Stimulated activated CD4-positive, alpha-beta T cell treated with anti-CD3 and anti-CD28 coated beads, TNF-alpha, amount 100 ng/mL, for 1 hour (primary cell): ENCODE measurements around the gene MLX.

ENCODE experiments used
- DNase-seq, 3 donors: peaks; one replicate each; pipeline ENCODE4 v3.0.0-alpha.2; 2020; ENCODE audit warnings: low read depth in 3 of 3, low spot score in 1 of 3

Gene MLX

DNA sequence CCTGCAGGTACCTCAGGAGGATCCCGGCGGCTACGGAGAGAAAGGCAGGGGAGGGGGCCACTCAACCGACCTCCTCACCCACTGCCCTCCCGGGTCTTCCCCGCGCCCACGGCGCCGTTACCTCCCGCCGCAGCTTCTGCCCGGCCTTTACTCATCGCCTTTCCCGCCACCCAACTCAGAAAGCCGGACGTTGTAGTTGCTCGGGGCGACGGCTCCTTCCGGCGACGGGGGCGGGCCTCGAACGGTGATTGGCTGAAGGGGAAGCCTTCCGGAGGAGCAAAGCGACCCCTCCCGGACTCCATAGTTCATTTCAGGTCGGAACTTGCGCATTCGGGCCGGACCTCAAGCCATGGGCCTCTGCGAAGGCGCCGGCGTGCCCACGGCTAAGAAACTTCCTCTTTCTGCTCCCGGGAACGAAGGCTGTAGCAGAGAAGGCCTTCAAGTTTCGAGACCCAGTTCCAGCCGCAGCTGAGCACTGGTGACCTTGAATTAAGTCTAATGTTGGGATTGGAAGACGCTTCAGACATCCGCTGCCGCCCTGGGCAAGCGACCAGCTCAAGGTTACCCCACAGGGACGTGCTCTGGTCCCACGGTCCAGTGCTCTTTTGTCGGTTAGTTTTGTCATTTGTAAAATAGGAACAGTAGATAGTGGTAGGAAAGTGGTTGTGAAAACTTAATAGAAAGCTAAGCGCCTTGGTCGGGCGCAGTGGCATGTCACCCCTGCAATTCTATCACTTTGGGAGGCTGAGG lies 10.8 kb downstream of the MLX start, which contains the start of gene PSMC3IP:
Gene PSMC3IP, minus strand, starts transcription at position 198 of the 750 bp plus-strand sequence. Its CDS starts 43 bp downstream, at position 155.
- DNase-seq: peak; percentile 78 to 86 (median 80)

DNA sequence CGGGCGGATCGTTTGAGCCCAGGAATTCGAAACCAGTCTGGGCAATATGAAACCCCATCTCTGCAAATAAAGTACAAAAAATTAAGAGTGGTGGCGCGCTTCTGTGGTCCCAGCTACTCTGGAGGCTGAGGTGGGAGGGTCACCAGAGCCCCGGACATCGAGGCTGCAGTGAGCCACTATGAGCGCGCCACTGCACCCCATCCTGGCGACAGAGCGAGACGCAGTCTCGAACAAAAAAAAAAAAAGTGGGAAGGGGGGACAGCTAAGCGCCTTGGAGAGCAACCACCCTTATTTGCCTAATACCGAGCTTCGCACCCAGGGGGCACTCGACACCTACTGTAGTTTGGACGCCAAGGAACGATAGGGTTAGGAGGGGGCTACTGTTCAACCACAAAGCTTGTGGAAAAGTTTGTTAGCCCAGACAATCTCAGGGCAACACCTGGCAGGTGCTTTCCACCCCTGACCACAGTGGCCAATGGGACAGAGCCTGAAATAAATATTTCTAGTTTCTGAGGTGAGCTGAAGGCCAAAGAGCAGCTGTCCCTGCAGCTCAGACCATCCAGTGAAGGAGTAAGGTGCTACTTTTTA lies 11.5 kb downstream of the MLX start:
- peak in 1 of 3 donors; percentile 65 for DNase-seq

- no peak for DNase-seq
Observed at GRCh38 chr17:42579794-42580551, 13.1 kb downstream of the MLX start.

DNA sequence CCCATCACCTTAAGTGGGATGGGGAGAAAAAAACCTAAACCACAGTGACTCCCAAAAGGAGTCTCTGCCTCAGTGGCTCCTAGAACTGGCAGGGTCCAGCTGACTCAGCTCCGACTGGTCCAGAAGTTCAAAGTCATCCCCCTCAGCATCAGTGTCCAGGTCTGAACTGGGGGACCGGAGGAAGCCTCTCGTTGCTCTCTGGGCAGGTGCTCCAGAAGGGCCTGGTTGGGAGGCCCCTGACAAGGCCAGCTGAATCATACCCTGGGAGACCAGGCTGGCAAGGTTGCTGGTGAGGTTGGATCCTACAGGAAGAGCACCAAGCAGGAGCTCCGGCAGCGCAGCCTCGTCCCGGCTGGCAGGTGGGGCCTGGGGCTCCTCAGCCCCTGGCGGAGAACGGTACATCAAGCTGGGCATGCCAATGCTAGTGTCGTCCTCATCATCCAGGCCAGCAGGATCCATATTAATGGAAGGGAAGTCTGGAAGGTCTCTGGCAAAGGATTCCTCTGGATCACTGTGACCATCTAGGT lies 14.9 kb downstream of the MLX start:
- DNase-seq: no peak

DNA sequence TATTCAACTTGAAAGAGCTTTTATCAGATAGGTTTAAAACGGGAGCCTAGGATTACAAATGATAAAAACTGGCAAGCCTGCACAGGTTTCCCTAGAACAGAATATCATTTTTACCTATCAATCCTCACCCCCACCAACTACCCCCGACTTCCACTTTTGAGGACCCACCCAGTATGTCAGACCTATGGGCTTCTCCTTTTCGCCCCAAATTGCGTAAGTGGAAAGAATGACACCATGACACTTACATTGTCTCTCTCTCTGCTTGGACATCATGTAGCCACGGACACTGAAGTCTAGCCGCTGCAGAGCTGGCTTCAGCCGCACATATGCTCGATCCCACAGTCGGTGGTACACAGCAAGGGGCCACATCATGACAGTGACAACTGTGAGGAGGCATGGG lies 18.0 kb downstream of the MLX start:
- no peak for DNase-seq

DNA sequence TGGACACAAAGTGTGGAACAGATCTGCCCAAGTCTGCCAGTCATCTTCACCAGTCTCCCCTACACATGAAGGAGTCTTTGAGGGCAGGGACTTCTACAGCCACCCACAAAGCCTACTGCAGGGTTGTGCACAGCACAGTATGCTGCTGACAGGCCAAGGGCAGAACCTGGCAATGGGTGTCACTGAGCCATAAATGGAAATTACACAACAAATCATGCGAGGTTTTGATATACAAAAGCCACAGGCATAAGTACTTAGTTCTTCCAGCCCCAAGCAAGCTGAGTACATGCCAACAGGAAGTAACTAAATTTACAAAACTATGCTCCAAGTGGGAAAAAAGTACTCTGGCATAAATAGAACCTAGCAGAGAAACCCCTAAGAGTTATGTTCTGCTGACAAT lies 18.5 kb downstream of the MLX start:
- DNase-seq: no peak

DNA sequence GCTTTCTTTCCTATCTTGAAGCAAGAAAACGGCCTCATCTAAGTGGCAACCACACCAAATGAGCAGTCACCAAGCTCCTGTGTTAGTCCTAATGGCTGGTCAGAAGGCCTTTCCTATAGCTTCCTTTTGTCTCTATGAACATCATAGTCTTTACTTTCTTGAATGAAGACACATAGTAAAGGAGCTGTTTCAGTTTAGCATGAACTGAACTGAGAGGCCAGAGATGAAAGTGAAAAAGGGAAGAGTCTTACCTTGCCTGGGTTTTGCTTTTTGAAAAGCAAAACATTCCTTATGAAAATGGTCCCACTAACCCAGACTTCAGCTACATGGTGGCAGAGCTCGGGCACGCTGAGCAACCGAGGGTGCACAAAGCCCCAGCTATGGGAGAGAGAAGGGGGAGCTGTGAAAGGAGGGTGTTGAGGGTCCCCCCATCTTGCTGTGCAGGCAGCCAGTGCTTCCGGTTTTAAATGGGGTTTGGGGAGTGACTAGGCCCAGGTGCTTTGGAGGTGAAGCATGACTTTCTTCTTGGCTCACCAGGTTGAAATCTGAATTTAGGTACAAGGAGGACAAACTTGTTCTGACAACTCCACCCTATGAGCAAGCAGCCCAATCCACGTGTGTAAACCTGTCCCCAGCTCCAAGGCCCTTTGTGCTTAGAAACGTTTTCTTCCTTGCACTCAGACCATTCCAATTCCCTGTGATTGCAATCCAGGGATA lies 19.8 kb downstream of the MLX start:
- no peak for DNase-seq

- DNase-seq: no peak
Observed at GRCh38 chr17:42590886-42591285, 24.0 kb downstream of the MLX start.

GRCh38 chr17:42591411-42591810 lies 24.5 kb downstream of the MLX start:
- DNase-seq: no peak

- no peak for DNase-seq
Observed at GRCh38 chr17:42596386-42596785, 29.5 kb downstream of the MLX start.

- DNase-seq: no peak
Observed at GRCh38 chr17:42598905-42599304, 32.0 kb downstream of the MLX start.

DNA sequence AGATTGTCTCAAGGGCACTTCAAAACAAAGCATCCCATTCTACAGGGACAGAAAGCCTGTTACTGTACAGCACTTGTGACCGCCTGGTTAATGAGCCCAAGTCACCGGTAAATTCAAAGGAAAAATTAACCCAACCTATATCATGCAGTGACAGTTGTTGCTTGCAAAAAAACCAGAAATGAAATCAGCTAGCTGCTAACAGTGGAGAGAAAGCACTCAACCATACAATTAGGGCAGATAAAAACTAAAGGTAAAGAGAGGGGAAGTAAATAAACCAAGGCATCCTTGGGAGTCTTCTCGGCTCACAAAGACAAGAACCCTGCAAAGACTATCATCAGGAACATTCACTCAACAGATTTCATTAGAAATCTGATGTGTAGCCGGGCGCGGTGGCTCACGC lies 36.4 kb downstream of the MLX start:
- no peak for DNase-seq

GRCh38 chr17:42607769-42608168 lies 40.9 kb downstream of the MLX start:
- DNase-seq: no peak

GRCh38 chr17:42608305-42609181 lies 41.6 kb downstream of the MLX start:
- no peak for DNase-seq

- peak; percentile 96 to 99 (median 98) for DNase-seq
Observed at GRCh38 chr17:42609182-42609813, 42.4 kb downstream of the MLX start, which contains the start of the genes RETREG3 and TUBG1. Gene RETREG3 (minus strand): TSS chr17:42609374. CDS start chr17:42609324, 50 bp downstream. Gene TUBG1 (plus strand): TSS chr17:42609683. CDS start chr17:42609738, 55 bp downstream.

DNA sequence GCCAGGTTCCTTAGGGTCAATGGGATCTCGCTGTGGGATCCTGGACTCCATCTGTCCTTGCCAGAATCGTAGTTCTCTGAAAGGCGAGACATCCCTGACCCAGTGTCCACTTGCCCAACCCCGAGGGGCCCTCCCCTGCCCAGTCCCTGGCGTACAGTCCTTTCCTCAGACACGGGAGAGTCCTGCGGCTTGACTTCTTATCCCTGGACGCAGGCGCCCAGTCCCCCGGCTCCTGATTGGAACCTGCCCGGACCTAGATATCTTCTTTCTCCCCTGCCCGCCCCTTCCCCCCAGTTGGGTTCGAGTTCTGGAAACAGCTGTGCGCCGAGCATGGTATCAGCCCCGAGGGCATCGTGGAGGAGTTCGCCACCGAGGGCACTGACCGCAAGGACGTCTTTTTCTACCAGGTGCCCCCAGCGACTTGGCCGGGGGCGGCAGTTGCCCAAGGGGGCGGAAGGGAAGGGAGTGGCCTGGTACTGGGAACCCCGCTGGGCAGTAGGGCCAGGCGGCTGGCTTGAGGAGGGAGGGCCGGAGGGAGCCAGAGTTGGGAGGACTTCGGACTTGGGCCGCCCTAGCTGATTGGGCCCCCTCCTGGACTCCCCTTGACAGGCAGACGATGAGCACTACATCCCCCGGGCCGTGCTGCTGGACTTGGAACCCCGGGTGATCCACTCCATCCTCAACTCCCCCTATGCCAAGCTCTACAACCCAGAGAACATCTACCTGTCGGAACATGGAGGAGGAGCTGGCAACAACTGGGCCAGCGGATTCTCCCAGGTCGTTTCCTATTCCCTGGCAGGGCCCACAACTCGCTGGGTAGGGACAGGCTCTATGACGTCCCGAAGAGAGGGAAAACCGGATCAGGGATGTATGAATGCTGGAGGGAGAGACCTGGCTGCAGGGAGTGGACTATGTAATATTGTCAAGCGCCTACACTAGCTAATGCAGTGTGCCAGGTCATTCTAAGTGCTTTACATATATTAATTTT lies 43.2 kb downstream of the MLX start:
- peak in 1 of 3 donors; percentile 7 for DNase-seq

DNA sequence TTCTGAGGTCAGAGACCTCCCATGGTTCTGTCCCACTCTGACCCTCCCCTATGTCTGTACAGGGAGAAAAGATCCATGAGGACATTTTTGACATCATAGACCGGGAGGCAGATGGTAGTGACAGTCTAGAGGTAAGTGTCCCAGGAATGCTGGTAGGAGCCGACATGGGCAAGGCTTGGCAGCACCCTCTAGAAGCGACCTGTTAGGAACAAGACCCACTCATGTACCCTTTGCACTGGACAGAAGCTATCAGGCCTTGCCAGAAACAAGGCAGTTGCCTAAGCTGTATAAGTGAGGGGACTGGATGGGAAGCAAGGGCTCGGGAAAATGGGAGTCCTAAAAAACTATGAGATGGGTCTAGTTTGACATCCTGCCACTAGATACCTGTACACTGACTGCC lies 45.1 kb downstream of the MLX start:
- no peak for DNase-seq

- no peak for DNase-seq
Observed at GRCh38 chr17:42613699-42614295, 46.9 kb downstream of the MLX start.
